Measurements from ENCODE around the gene ZNF638. TPM values are rescaled to one million over a fixed set of nuclear protein-coding genes. Genes with fewer than 3 reads are reported as not detected.

ZNF638 gene
- total RNA-seq, 6 experiments from 2014 or later, result 41.8 to 65.8 (median 61.5) TPM

DNA sequence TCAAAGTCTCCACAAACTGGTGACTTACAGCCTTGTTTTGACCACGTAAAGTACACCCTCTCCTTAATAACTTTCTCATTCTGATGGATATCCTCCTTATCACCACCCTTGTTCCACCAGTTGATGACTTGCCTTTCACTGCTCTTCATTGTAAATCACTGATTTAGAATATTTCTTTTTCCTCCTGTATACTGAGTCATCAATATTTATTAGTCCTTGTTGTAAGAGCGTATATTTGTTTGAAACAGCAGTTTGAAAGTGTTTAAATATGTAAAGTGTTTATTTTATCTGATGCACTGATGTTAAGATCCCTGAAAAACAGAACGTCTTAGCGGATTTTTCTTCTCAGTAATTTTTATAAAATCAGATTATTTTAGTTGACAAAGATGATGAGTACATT, 87.6 kb downstream of the ZNF638 start:
- peak in 3 of 4 donors; percentile 8 to 22 (median 19) for ATAC-seq
- H3K27ac ChIP-seq, result peak overlapping the region in 1 of 3 donors; percentile 19
- no peak for DNase-seq
- intact Hi-C loops (cut with DNase I), result no loop called here
- H3K4me3 ChIP-seq, result no peak overlapping the region
- no peaks in the 10 kb centered on the region for H3K27me3 ChIP-seq
- peaks cover 0 to 16% (median 8%) of the 10 kb centered on the region in 4 donors for H3K4me1 ChIP-seq
- H3K9me3 ChIP-seq, result no peaks in the 10 kb centered on the region
- TF ChIP-seq POLR2A (IDR thresholded peaks at IDR 0.05), result no peak
- TF ChIP-seq, protein P1, sequence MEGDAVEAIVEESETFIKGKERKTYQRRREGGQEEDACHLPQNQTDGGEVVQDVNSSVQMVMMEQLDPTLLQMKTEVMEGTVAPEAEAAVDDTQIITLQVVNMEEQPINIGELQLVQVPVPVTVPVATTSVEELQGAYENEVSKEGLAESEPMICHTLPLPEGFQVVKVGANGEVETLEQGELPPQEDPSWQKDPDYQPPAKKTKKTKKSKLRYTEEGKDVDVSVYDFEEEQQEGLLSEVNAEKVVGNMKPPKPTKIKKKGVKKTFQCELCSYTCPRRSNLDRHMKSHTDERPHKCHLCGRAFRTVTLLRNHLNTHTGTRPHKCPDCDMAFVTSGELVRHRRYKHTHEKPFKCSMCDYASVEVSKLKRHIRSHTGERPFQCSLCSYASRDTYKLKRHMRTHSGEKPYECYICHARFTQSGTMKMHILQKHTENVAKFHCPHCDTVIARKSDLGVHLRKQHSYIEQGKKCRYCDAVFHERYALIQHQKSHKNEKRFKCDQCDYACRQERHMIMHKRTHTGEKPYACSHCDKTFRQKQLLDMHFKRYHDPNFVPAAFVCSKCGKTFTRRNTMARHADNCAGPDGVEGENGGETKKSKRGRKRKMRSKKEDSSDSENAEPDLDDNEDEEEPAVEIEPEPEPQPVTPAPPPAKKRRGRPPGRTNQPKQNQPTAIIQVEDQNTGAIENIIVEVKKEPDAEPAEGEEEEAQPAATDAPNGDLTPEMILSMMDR (IDR thresholded peaks at IDR 0.05), result no peak
- peaks cover 0 to 10% (median 7%) of the 10 kb centered on the region in 4 donors for H3K36me3 ChIP-seq
- 89% methylated on average over 4 of the region's 4 CpGs for WGBS (ENCODE audit: insufficient coverage, low coverage, low lambda C conversion rate, missing lambda C conversion rate)

DNA sequence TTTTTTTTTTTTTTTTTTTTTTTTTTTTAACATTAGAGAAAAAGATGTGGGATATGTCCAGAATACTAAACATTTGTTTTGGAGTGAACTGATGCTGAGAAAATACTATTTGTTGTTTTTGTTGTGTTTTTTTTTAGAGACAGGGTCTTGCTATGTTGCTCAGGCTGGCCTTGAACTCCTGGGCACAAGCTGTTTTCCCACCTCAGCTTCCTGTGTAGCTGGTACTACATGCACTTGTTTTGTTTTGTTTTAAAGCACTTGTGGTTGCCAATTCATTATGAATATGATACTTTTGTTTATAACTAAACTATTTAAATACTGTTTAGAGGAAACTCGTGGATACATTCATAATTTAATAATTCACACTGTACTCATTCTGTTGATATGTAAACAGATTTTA, 88.4 kb downstream of the ZNF638 start:
- H3K27ac ChIP-seq, result no peak overlapping the region
- no peak overlapping the region for H3K4me3 ChIP-seq
- H3K9me3 ChIP-seq, result no peaks in the 10 kb centered on the region
- ATAC-seq, result peak in 2 of 4 donors; percentile 11 to 29
- peaks cover 0 to 10% (median 7%) of the 10 kb centered on the region in 4 donors for H3K36me3 ChIP-seq
- intact Hi-C loops (cut with DNase I), result no loop called here
- TF ChIP-seq POLR2A (IDR thresholded peaks at IDR 0.05), result no peak
- TF ChIP-seq, protein P1 (IDR thresholded peaks at IDR 0.05), result no peak
- DNase-seq, result no peak
- no peaks in the 10 kb centered on the region for H3K27me3 ChIP-seq
- 41% methylated on average over 1 of the region's 1 CpG for WGBS (ENCODE audit: insufficient coverage, low coverage, low lambda C conversion rate, missing lambda C conversion rate)
- peaks cover 0 to 16% (median 8%) of the 10 kb centered on the region in 4 donors for H3K4me1 ChIP-seq

DNA sequence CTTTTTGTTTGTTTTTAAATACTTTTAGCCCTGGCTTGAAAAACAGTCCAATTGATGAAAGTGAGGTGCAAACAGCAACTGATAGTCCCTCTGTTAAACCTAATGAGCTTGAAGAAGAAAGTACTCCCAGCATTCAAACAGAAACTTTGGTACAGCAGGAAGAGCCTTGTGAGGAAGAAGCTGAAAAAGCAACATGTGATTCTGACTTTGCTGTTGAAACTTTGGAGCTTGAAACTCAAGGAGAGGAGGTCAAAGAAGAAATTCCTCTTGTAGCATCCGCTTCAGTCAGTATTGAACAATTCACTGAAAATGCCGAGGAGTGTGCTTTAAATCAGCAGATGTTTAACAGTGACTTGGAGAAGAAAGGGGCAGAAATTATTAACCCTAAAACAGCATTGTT, 91.2 kb downstream of the ZNF638 start:
- peaks cover 0 to 22% (median 10%) of the 10 kb centered on the region in 4 donors for H3K36me3 ChIP-seq
- intact Hi-C loops (cut with DNase I), result no loop called here
- no peak for TF ChIP-seq POLR2A (IDR thresholded peaks at IDR 0.05)
- TF ChIP-seq, protein P1 (IDR thresholded peaks at IDR 0.05), result no peak
- no peaks in the 10 kb centered on the region for H3K27me3 ChIP-seq
- no peaks in the 10 kb centered on the region for H3K9me3 ChIP-seq
- DNase-seq (no peak), ATAC-seq (peak in 3 of 4 donors; percentile 8 to 38 (median 35))
- peaks cover 0 to 23% (median 12%) of the 10 kb centered on the region in 4 donors for H3K4me1 ChIP-seq
- H3K27ac ChIP-seq, result peak overlapping the region in 1 of 3 donors; percentile 2
- 79% methylated on average over 2 of the region's 2 CpGs for WGBS (ENCODE audit: insufficient coverage, low coverage, low lambda C conversion rate, missing lambda C conversion rate)
- no peak overlapping the region for H3K4me3 ChIP-seq

DNA sequence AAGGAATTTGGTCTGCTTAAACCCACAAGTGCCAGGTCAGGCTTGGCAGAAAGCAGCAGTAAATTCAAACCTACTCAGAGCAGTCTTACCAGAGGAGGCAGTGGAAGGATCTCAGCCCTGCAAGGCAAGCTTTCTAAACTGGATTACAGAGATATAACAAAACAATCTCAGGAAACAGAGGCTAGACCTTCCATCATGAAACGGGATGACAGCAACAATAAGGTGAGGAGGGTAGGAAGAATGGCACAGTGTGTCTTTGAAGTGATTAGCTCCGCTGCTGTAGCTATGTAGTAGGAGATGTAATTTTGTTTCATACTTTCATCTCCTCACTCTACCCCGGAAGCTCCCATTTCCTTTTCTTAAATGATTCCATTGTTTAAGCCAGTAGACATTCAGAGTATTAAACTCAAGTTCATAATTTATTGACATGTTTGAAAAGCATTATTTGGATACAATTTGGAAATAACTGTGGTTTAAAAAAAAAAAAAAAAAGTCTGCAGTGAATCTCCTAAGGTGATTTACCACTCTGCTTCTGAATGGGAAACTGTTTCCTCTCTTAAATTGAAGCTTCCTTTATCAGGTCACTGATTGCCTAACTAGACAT, 92.3 kb downstream of the ZNF638 start:
- intact Hi-C loops (cut with DNase I), result no loop called here
- peak overlapping the region in 1 of 3 donors; percentile 6 for H3K27ac ChIP-seq
- TF ChIP-seq POLR2A (IDR thresholded peaks at IDR 0.05), result no peak
- TF ChIP-seq, protein P1 (IDR thresholded peaks at IDR 0.05), result no peak
- DNase-seq, result no peak
- H3K9me3 ChIP-seq, result no peaks in the 10 kb centered on the region
- H3K27me3 ChIP-seq, result no peaks in the 10 kb centered on the region
- peaks cover 0 to 22% (median 10%) of the 10 kb centered on the region in 4 donors for H3K36me3 ChIP-seq
- ATAC-seq, result peak; percentile 9 to 44 (median 20)
- H3K4me1 ChIP-seq, result peaks cover 0 to 27% (median 12%) of the 10 kb centered on the region in 4 donors
- no peak overlapping the region for H3K4me3 ChIP-seq
- 88% methylated on average over 3 of the region's 3 CpGs for WGBS (ENCODE audit: insufficient coverage, low coverage, low lambda C conversion rate, missing lambda C conversion rate)

All from right lobe of liver (tissue), 6 donors.